Measurements from ENCODE around the gene LTO1. TPM values are rescaled to one million over a fixed set of nuclear protein-coding genes. Genes with fewer than 3 reads are reported as not detected.
A peak's percentile ranks its signal among the peaks of the same experiment; 100 is the strongest.

Gene LTO1
- total RNA-seq, 6 experiments from 2014 or later, result 23.2 to 28.5 (median 25.6) TPM

DNA sequence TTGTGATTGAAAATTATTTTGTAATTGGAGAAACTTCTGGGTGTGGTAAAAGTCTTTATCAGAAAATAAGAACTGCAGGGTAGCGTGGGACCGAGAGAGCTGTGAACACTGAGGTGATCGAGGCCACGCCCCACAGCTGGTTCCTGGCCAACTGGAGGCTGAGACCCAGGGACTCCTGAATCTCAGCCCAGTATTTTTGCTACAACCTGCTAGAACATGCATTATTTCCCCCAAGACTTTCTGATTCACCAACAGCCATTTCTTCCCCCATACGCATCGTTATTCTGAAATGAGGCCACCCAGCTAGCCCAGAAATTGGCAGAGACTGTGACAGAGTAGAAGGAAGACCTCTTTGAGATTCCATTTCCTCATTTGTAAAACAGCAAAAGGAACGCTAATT lies 32.0 kb upstream of the LTO1 start:
- no peak overlapping the region for H3K4me3 Mint-ChIP-seq

DNA sequence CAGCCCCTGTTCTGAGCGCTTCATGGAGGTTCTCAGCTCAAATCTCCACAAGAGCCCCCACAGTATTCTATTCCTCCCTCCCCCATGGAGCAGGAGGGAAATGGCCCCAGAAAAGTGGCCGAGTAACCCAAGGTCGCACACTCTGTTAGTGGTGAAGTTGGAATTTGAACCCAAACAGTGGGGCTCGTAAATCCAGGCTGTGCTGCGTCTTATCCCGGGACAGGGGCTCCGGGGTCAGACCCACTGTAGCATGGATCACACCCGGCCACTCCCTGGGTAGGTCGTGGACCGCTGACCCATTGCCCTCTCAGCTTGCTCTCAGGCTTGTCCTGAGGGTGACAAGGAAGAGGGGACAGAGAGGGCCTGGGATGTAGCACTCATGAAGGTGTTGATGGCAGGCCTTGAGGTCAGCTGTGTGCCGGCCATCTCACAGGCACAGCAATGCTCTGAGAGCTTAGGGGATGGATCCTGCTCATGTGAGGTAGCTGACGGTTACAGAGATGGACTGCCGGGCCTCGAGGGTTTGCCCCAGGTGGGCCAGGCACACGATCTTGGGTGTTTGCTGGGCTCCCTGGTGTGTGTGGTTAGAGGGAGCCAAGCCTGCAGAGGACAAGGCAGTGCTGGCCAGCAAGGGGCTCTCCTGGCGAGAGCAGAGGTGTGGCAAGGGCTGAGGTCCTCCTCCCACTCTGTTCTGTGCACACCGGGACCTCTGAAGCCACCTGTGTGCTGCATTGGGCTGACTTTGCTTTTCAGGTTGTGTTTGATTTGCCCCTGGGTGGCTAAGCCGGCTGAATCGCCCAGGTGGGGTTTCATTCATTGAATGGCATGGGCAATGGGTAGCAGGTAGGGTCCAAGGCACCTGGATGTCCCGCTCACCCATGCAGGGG lies 31.0 kb upstream of the LTO1 start:
- H3K27ac Mint-ChIP-seq, result no peak overlapping the region
- TF ChIP-seq, protein P1, sequence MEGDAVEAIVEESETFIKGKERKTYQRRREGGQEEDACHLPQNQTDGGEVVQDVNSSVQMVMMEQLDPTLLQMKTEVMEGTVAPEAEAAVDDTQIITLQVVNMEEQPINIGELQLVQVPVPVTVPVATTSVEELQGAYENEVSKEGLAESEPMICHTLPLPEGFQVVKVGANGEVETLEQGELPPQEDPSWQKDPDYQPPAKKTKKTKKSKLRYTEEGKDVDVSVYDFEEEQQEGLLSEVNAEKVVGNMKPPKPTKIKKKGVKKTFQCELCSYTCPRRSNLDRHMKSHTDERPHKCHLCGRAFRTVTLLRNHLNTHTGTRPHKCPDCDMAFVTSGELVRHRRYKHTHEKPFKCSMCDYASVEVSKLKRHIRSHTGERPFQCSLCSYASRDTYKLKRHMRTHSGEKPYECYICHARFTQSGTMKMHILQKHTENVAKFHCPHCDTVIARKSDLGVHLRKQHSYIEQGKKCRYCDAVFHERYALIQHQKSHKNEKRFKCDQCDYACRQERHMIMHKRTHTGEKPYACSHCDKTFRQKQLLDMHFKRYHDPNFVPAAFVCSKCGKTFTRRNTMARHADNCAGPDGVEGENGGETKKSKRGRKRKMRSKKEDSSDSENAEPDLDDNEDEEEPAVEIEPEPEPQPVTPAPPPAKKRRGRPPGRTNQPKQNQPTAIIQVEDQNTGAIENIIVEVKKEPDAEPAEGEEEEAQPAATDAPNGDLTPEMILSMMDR (IDR thresholded peaks at IDR 0.05), result no peak
- H3K4me3 Mint-ChIP-seq, result no peak overlapping the region; the same call in 1 of the 2 replicates
- no peaks in the 10 kb centered on the region for H3K4me1 Mint-ChIP-seq (ENCODE audit: low read depth)
- DNase-seq, result no peak
- no peaks in the 10 kb centered on the region for H3K9me3 Mint-ChIP-seq
- H3K36me3 Mint-ChIP-seq (ENCODE audit: low read depth), result no peaks in the 10 kb centered on the region
- H3K27me3 Mint-ChIP-seq (ENCODE audit: insufficient read depth), result peaks cover 52% of the 10 kb centered on the region

More for the DNA sequence above, 32.0 kb upstream of the LTO1 start:
- Mint-ChIP-seq H3K27me3 (ENCODE audit: insufficient read depth) (peaks cover 58% of the 10 kb centered on the region), H3K36me3 (ENCODE audit: low read depth) (no peaks in the 10 kb centered on the region), H3K9me3 (no peaks in the 10 kb centered on the region), H3K4me1 (ENCODE audit: low read depth) (no peaks in the 10 kb centered on the region), H3K27ac (no peak overlapping the region)
- no peak for DNase-seq
- TF ChIP-seq, protein P1 (IDR thresholded peaks at IDR 0.05), result no peak

DNA sequence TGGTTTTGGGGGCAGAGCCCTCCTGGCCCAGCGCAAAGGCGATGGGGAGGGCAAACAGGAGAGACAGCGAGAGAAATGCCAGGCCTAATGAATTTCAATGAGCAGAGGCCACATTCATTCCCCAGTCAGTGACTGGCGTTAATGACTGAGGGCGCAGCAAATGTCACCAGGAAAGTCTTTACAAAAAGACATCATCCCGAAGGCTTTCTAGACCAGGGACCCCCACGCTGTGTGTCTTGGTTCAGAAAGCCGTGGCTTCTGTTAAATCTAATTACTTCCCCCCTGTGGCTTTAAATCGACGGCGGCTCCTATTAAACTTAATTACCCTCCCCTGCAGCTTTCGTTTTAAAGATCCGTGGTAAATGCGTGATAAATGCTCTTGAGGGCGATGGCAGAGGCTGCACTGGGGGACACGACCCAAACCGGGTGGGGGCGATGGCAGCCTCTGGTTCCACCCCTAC lies 30.2 kb upstream of the LTO1 start:
- no peak for DNase-seq
- H3K27me3 Mint-ChIP-seq (ENCODE audit: insufficient read depth), result peaks cover 53% of the 10 kb centered on the region
- no peaks in the 10 kb centered on the region for H3K36me3 Mint-ChIP-seq (ENCODE audit: low read depth)
- TF ChIP-seq, protein P1 (IDR thresholded peaks at IDR 0.05), result no peak
- H3K4me3 Mint-ChIP-seq, result peak overlapping the region; percentile 50
- peaks cover 6% of the 10 kb centered on the region for H3K4me1 Mint-ChIP-seq (ENCODE audit: low read depth)
- H3K9me3 Mint-ChIP-seq, result no peaks in the 10 kb centered on the region
- H3K27ac Mint-ChIP-seq, result no peak overlapping the region

DNA sequence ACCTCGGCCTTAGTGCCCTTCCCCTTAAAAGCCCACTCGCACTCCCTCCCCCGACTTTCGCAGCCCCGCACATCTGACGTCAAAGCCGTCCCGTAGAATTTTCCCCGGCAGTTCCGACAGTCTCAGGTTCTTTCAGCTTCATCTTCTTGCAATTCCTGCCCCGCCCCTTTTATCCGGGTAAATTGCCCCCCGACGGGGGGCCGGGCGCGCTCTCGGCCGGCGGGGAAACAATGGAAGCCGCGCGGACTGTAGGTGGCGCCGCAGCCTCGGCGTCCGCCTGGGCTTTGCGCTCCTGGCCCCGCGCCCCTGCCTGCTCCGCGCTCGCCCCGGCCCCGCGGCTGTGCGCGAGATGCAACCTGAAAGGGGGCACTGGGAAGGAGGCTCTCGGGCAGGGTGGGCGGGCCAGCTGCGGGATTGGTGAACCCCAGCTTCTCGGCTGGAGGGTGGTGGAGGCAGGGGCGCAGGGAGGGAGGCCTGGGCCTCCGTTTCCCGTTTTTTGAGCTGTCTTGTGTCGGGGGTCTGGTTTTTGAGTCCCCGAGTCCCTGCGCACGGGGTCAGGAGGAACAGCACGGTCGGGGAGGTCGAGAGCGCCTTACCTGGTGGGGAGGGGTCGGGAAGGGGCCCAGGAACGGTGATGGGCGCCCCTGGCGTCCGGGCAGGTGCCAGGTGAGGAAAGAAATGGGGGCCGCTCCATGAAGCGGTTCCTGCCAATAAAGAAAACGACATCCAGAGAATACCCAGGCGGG lies 29.5 kb upstream of the LTO1 start:
- Mint-ChIP-seq H3K27me3 (ENCODE audit: insufficient read depth) (peaks cover 48% of the 10 kb centered on the region), H3K4me1 (ENCODE audit: low read depth) (peaks cover 9% of the 10 kb centered on the region), H3K4me3 (no peak overlapping the region), H3K27ac (no peak overlapping the region), H3K36me3 (ENCODE audit: low read depth) (no peaks in the 10 kb centered on the region), H3K9me3 (no peaks in the 10 kb centered on the region)
- TF ChIP-seq, protein P1 (IDR thresholded peaks at IDR 0.05), result peak; percentile 74
- DNase-seq, result no peak

DNA sequence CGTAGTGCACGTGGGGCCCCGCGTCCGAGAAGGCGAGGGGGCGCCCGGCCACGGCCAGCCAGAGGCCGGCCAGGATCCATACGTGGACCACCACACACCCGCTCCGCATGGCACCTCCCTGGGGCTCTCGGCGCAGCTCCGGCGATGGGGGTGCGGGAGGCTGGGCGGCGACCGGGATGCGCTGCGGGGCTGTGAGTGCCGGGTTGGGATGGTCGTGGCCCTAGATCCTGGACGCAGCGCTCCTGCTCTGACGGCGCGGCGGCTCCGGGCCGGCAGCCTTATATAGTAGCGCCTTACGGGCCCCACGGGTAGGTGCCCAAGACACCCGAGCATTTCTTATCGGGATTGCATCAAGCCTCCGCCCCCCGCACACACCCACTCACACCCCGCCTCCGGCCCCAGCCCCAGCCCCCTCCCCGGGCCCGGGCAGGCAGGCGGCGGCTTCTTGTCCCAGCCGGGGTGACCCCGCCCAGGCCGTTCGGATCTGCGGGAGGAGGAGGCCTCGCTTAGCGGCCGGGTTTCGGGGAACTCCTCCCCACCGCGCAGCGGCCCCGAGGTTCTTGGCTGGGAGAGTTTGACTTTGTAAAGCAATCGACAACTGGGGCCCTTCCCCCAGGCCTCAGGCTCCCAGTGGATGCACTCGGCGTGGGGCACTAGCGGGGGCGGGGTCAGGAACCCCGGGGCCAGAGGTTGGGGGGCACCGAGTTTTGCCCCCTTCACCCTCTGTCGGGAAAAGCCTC lies 28.8 kb upstream of the LTO1 start, which contains the start of gene FGF19:
TSS of gene FGF19 (minus strand) at position 255 of the 740 bp plus-strand sequence. CDS start at position 109, 146 bp downstream.
- TF ChIP-seq, protein P1 (IDR thresholded peaks at IDR 0.05), result no peak
- H3K9me3 Mint-ChIP-seq, result no peaks in the 10 kb centered on the region
- H3K4me3 Mint-ChIP-seq, result no peak within 1 kb of the TSS
- DNase-seq, result no peak
- peaks cover 47% of the 10 kb centered on the region for H3K27me3 Mint-ChIP-seq (ENCODE audit: insufficient read depth)
- peaks cover 9% of the 10 kb centered on the region for H3K4me1 Mint-ChIP-seq (ENCODE audit: low read depth)
- H3K27ac Mint-ChIP-seq, result no peak within 1 kb of the TSS
- no peaks in the 10 kb centered on the region for H3K36me3 Mint-ChIP-seq (ENCODE audit: low read depth)
